CD4-positive, alpha-beta T cell (primary cell): ENCODE measurements around the gene COX4I1. TPM values are rescaled to one million over a fixed set of nuclear protein-coding genes. Genes with fewer than 3 reads are reported as not detected.

ENCODE experiments used
- ATAC-seq: fragments of 200-7000 bp; cut with Tn5 transposase; one replicate; pipeline ENCODE4 v1.10.0; 2022; ENCODE audit warnings: mild to moderate bottlenecking; ENCODE audit not compliant: poor library complexity
- CTCF ChIA-PET: fragments of 350-600 bp; sonication (Branson Sonifier 250); formaldehyde crosslinking; loops from one replicate; lab custom pipeline; 2021; ENCODE audit warnings: antibody characterized with exemption, inconsistent platforms; lab: Charles Lee
- POLR2A ChIA-PET: fragments of 350-600 bp; sonication (Branson Sonifier 250); formaldehyde crosslinking; loops from one replicate; lab custom pipeline; 2021; ENCODE audit warnings: antibody characterized with exemption, inconsistent platforms; lab: Charles Lee
- DNase-seq, 14 experiments: peaks; one replicate each; pipeline ENCODE4 v3.0.0-alpha.2; 2013 to 2020; ENCODE audit warnings: mixed read lengths in 2 of 14
- H3K27ac ChIP-seq, 2 donors: one replicate each; pipeline versions ENCODE4 v1.5.1 to v1.7.0; 2013; ENCODE audit warnings: low read length in 2 of 2, low read depth in 1 of 2, mild to moderate bottlenecking in 1 of 2
- H3K27me3 ChIP-seq, 2 experiments: 1 replicate in 1 of 2; 2 replicates in 1 of 2; pipeline versions ENCODE4 v1.6.1 to v1.7.0; 2013; ENCODE audit warnings: low read length in 2 of 2, control low read depth in 1 of 2, mild to moderate bottlenecking in 1 of 2, moderate library complexity in 1 of 2; ENCODE audit not compliant: insufficient read depth in 2 of 2, control insufficient read depth in 1 of 2
- H3K36me3 ChIP-seq: one replicate; pipeline ENCODE4 v1.6.1; 2013; ENCODE audit warnings: low read length, control low read depth; ENCODE audit not compliant: insufficient read depth
- H3K4me1 ChIP-seq: one replicate; pipeline ENCODE4 v1.6.1; 2013; ENCODE audit warnings: low read length, control low read depth; ENCODE audit not compliant: insufficient read depth
- H3K4me3 ChIP-seq: one replicate; pipeline ENCODE4 v1.5.1; 2013; ENCODE audit warnings: mild to moderate bottlenecking, low read length, moderate library complexity
- H3K9me3 ChIP-seq, 2 experiments: 1 replicate in 1 of 2; 2 replicates in 1 of 2; pipeline versions ENCODE4 v1.6.1 to v1.7.0; 2013; ENCODE audit warnings: low read length in 2 of 2, mild to moderate bottlenecking in 2 of 2, control low read depth in 1 of 2, moderate library complexity in 1 of 2; ENCODE audit not compliant: control insufficient read depth in 1 of 2, insufficient read depth in 1 of 2
- H3K27ac Mint-ChIP-seq: one replicate; pipeline ENCODE4 v1.8.0; 2020; ENCODE audit warnings: mixed read lengths
- H3K27me3 Mint-ChIP-seq: one replicate; pipeline ENCODE4 v1.8.0; 2021; ENCODE audit warnings: mixed read lengths
- H3K36me3 Mint-ChIP-seq: one replicate; pipeline ENCODE4 v1.8.0; 2021; ENCODE audit warnings: low read depth, mixed read lengths
- H3K4me1 Mint-ChIP-seq: one replicate; pipeline ENCODE4 v1.8.0; 2021; ENCODE audit warnings: low read depth, mixed read lengths
- H3K4me3 Mint-ChIP-seq: one replicate; pipeline ENCODE4 v1.8.0; 2020; ENCODE audit warnings: mild to moderate bottlenecking, mixed read lengths
- H3K9me3 Mint-ChIP-seq: one replicate; pipeline ENCODE4 v1.8.0; 2020; ENCODE audit warnings: mixed read lengths
- CTCF ChIP-seq: fragments of 200-600 bp; IDR thresholded peaks from one replicate; pipeline ENCODE4 v1.8.0; 2022; ENCODE audit warnings: antibody characterized with exemption, mild to moderate bottlenecking
- intact Hi-C, 2 experiments: fragments of 100-400 bp; cut with DNase I in 1 of 2; cut with micrococcal nuclease in 1 of 2; formaldehyde crosslinking; loops; one replicate each; pipeline versions ENCODE4 v1.15.1 to v1.9.0; 2023 to 2025; cut with DNase I, micrococcal nuclease
- total RNA-seq, 174 experiments: library from RNA in 2 of 174; stranded (reverse) in 2 of 174; gene quantifications; one replicate each; pipeline ENCODE4 v1.2.3 and lab custom pipeline; 2021 to 2026

COX4I1 gene
- total RNA-seq, 2 experiments from 2014 or later, result 749 to 750 TPM

DNA sequence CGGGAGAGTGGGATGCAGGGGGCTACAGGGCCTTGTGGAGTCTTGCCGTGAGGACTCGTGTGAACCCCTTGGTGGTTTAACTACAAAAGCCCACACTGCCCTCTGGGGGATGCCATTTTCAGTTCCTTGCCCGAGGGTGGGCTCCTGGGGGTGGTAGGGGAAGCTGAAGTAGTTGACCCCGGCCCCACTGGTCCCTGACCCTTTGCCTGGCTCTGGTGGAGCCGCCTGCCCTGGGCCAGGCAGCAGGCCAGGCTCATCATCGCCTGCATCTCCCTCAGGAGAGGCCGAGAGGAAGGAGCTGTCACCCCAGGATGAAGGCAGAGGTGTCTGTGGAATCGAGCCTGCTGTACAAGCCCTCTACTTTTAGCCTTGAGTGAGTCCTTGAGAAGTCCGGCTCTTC, 10.2 kb downstream of the COX4I1 start:
- Mint-ChIP-seq H3K27ac (no peak overlapping the region), H3K9me3 (no peaks in the 10 kb centered on the region), H3K27me3 (peaks cover 6% of the 10 kb centered on the region), H3K4me1 (no peaks in the 10 kb centered on the region), H3K36me3 (peaks cover 29% of the 10 kb centered on the region), H3K4me3 (no peak overlapping the region)
- Histone ChIP-seq H3K9me3 (peaks cover 0 to 4% of the 10 kb centered on the region in 2 experiments), H3K27ac (no peak overlapping the region), H3K36me3 (peaks cover 25% of the 10 kb centered on the region), H3K27me3 (no peaks in the 10 kb centered on the region), H3K4me3 (no peak overlapping the region), H3K4me1 (no peaks in the 10 kb centered on the region)
- TF ChIP-seq CTCF, result no peak
- POLR2A ChIA-PET, result no interaction called here
- intact Hi-C loops, result loop anchor here in 1 of 2 experiments (10.0 kb wide), 1 partner anchor 1625 kb away; the partner anchor contains the start of gene TAF1C
- no peak for ATAC-seq
- CTCF ChIA-PET, result interaction anchor here (1.2 kb wide), 1 partner anchor 9 kb away, joined by 3 read pairs; no protein-coding TSS in a partner anchor
- no peak for DNase-seq

DNA sequence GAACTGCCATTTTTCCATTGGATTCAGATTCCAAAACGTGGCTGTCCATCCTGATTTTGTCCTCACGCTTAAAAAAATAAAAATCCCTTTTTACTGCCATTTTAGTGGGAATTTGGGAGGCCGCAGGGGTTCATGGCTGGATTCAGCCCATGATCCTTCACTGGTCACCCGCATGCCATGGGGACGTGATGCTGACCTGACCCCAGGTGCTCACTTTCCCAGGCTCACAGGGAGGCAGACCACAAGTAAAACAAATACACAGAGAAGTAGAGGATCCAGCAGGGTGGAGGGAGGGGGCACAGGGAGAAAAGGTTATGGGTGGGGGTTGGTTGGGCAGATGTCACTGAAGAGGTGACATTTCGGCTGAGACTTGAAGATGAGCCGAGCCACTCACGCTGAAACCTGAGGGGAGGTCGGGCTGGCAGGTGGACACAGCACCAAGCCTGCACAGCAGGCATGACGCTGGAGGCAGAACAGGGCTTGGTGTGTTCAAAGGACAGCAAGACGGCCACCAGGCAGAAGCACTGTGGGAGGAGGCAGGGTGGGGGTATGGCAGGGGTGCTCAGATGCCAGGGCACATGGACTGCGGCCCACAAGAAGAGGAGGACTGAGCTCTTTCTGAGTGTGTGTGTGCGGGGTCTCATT, 10.7 kb downstream of the COX4I1 start:
- POLR2A ChIA-PET, result no interaction called here
- H3K27ac Mint-ChIP-seq, result no peak overlapping the region

DNA sequence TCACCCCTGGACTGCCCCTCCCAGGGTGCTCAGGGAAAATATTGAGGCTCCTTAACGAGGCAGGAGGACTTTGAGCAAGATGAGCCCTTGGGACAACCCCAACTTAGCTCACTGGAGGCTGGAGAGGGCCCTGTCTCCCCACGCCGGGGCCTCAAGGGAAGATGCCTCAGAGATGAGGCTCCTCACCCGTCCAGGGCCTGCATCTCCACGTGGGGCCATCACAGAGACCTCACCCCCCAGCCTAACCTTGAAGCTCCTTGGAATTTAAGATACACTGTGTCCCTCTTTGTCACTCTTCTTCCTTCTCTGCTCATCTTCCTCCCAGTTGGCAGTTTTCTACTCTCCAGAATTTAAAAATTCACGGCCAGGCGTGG, 11.2 kb downstream of the COX4I1 start:
- ChIA-PET CTCF (interaction anchor here (1.2 to 3.0 kb wide), 2 partner anchors 8 to 10 kb away, joined by 3 to 11 read pairs; no protein-coding TSS in a partner anchor), POLR2A (no interaction called here)
- no peaks in the 10 kb centered on the region for H3K27me3 ChIP-seq
- H3K27ac ChIP-seq, result no peak overlapping the region
- H3K27ac Mint-ChIP-seq, result no peak overlapping the region
- no peaks in the 10 kb centered on the region for H3K9me3 Mint-ChIP-seq
- no peak overlapping the region for H3K4me3 Mint-ChIP-seq
- H3K4me1 ChIP-seq, result no peaks in the 10 kb centered on the region
- H3K36me3 Mint-ChIP-seq, result peaks cover 18% of the 10 kb centered on the region
- no peak for ATAC-seq
- no peak overlapping the region for H3K4me3 ChIP-seq
- no peaks in the 10 kb centered on the region for H3K4me1 Mint-ChIP-seq
- H3K9me3 ChIP-seq, result peaks cover 0 to 4% of the 10 kb centered on the region in 2 experiments
- intact Hi-C loops, result no loop called here
- H3K27me3 Mint-ChIP-seq, result peaks cover 6% of the 10 kb centered on the region
- TF ChIP-seq CTCF, result no peak
- peaks cover 14% of the 10 kb centered on the region for H3K36me3 ChIP-seq
- DNase-seq, result no peak

More for the DNA sequence above, 10.7 kb downstream of the COX4I1 start:
- no peak for TF ChIP-seq CTCF
- CTCF ChIA-PET, result interaction anchor here (1.2 to 3.0 kb wide), 2 partner anchors 9 to 11 kb away, joined by 3 to 11 read pairs; no protein-coding TSS in a partner anchor
- peaks cover 23% of the 10 kb centered on the region for H3K36me3 Mint-ChIP-seq
- no peaks in the 10 kb centered on the region for H3K4me1 ChIP-seq
- peaks cover 19% of the 10 kb centered on the region for H3K36me3 ChIP-seq
- peaks cover 0 to 4% of the 10 kb centered on the region in 2 experiments for H3K9me3 ChIP-seq
- H3K27me3 ChIP-seq, result no peaks in the 10 kb centered on the region
- H3K4me3 ChIP-seq, result no peak overlapping the region
- no peak overlapping the region for H3K4me3 Mint-ChIP-seq
- ATAC-seq (no peak), DNase-seq (no peak)
- no peak overlapping the region for H3K27ac ChIP-seq
- H3K4me1 Mint-ChIP-seq, result no peaks in the 10 kb centered on the region
- H3K27me3 Mint-ChIP-seq, result peaks cover 6% of the 10 kb centered on the region
- intact Hi-C loops, result no loop called here
- H3K9me3 Mint-ChIP-seq, result no peaks in the 10 kb centered on the region
